Transverse colon (tissue), 4 donors: ENCODE measurements around the gene STON2. TPM values are rescaled to one million over a fixed set of nuclear protein-coding genes. Genes with fewer than 3 reads are reported as not detected.

Source experiments
- DNase-seq: peaks from one replicate; pipeline ENCODE4 v3.0.0-alpha.2; 2019
- H3K27ac ChIP-seq, 4 donors: fragments of 200-600 bp; sonication (generic); 2 replicates each; pipeline ENCODE4 v1.5.1; 2016 to 2018; ENCODE audit warnings: inconsistent platforms in 4 of 4
- H3K27me3 ChIP-seq: fragments of 200-600 bp; sonication (generic); 2 replicates; pipeline ENCODE4 v1.5.1; 2017; ENCODE audit warnings: inconsistent platforms
- H3K36me3 ChIP-seq, 4 donors: fragments of 200-600 bp; sonication (generic); 2 replicates each; pipeline ENCODE4 v1.5.1; 2017 to 2019; ENCODE audit warnings: inconsistent platforms in 4 of 4
- H3K4me1 ChIP-seq, 4 donors: fragments of 200-600 bp; sonication (generic); 2 replicates each; pipeline ENCODE4 v1.5.1; 2017 to 2020; ENCODE audit warnings: inconsistent platforms in 4 of 4
- H3K4me3 ChIP-seq, 4 donors: fragments of 200-600 bp; sonication (generic); 1 replicate in 1 of 4; 2 replicates in 3 of 4; pipeline versions ENCODE4 v1.5.1 to v1.6.1; 2017 to 2019; ENCODE audit warnings: inconsistent platforms in 4 of 4
- H3K9me3 ChIP-seq, 2 donors: fragments of 200-600 bp; sonication (generic); 2 replicates each; pipeline ENCODE4 v1.5.1; 2017 to 2019; ENCODE audit warnings: inconsistent platforms in 2 of 2
- EP300 ChIP-seq: sonication (generic); formaldehyde crosslinking; IDR thresholded peaks from one replicate; pipeline ENCODE4 v1.6.1; 2017; ENCODE audit warnings: antibody characterized with exemption, low read depth
- POLR2A ChIP-seq: fragments of 450-650 bp; IDR thresholded peaks from one replicate; pipeline ENCODE4 v1.6.1; 2016; ENCODE audit warnings: antibody characterized with exemption, mild to moderate bottlenecking, moderate library complexity
- POLR2AphosphoS5 ChIP-seq, 3 donors: sonication (generic); formaldehyde crosslinking; IDR thresholded peaks; one replicate each; pipeline ENCODE4 v1.6.1; 2016; ENCODE audit warnings: antibody characterized with exemption in 3 of 3
- WGBS, 2 donors: methylation state at CpG; one replicate each; pipeline ENCODE4 v1.1.5; 2018; ENCODE audit warnings: low coverage in 1 of 2; 5-methylcytosine and 5-hydroxymethylcytosine counted together
- in situ Hi-C, 4 donors: fragments of 200-750 bp; cut with MboI; loops; one replicate each; pipeline versions ENCODE4 v1.15.0 to v1.15.1; 2017; ENCODE audit warnings: low sequenced_read_pairs in 3 of 4, low pct_ligation_motif_present in 1 of 4, low pct_unique_long_range_greater_than_20kb in 1 of 4
- intact Hi-C: fragments of 100-400 bp; cut with DNase I; formaldehyde crosslinking; loops from one replicate; pipeline ENCODE4 v1.15.1; 2023; ENCODE audit warnings: low total_unique reads
- total RNA-seq, 4 donors: library from RNA; depleted of rRNA; stranded (reverse); fragments of >200 nt; gene quantifications; one replicate each; pipeline ENCODE4 v1.1.0, GENCODE V29; 2016
- TF ChIP-seq, protein P1 (sequence below), 5 experiments: fragments of 200-600 bp in 3 of 5; fragments of 450-650 bp in 2 of 5; sonication (generic) in 3 of 5; IDR thresholded peaks; 1 replicate in 2 of 5; 2 replicates in 3 of 5; pipeline ENCODE4 v1.5.1; 2016 to 2017; ENCODE audit warnings: antibody characterized with exemption in 5 of 5, inconsistent platforms in 3 of 5, mild to moderate bottlenecking in 2 of 5, moderate library complexity in 1 of 5

The STON2 gene
- total RNA-seq, 4 donors from 2014 or later, result 10.8 to 39.4 (median 17.5) TPM

DNA sequence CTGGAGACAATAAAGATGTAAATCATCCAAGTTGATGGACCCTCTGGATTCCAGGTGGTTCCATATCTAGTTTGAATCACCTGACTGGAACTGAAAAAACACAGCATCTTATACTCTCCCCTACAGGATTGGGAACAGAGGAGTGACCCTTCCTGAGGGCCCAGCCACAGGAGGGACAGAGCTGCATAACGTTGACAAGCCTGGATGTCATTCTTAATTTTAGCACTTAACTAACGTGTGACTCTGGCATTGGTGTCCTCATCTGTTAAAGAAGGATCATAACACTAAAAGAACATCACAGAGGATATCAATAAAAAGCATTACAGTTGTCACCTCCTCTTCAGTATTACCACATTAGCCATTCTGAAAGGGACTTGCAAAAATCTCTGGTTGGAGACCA is 47.7 kb downstream of the STON2 start:
- no peak for DNase-seq
- Histone ChIP-seq H3K4me3 (no peak overlapping the region), H3K27me3 (no peaks in the 10 kb centered on the region), H3K9me3 (peaks cover 6 to 10% of the 10 kb centered on the region in 2 donors), H3K36me3 (no peaks in the 10 kb centered on the region), H3K27ac (no peak overlapping the region), H3K4me1 (no peaks in the 10 kb centered on the region)
- in situ Hi-C loops, result no loop called here
- intact Hi-C loops, result no loop called here
- TF ChIP-seq EP300 (no peak), POLR2A (no peak), POLR2AphosphoS5 (IDR thresholded peaks at IDR 0.05) (no peak)
- TF ChIP-seq, protein P1, sequence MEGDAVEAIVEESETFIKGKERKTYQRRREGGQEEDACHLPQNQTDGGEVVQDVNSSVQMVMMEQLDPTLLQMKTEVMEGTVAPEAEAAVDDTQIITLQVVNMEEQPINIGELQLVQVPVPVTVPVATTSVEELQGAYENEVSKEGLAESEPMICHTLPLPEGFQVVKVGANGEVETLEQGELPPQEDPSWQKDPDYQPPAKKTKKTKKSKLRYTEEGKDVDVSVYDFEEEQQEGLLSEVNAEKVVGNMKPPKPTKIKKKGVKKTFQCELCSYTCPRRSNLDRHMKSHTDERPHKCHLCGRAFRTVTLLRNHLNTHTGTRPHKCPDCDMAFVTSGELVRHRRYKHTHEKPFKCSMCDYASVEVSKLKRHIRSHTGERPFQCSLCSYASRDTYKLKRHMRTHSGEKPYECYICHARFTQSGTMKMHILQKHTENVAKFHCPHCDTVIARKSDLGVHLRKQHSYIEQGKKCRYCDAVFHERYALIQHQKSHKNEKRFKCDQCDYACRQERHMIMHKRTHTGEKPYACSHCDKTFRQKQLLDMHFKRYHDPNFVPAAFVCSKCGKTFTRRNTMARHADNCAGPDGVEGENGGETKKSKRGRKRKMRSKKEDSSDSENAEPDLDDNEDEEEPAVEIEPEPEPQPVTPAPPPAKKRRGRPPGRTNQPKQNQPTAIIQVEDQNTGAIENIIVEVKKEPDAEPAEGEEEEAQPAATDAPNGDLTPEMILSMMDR (IDR thresholded peaks at IDR 0.05), result no peak
- WGBS, 2 donors, result 65 to 83% methylated on average over 1 to 2 of the region's 2 CpGs

DNA sequence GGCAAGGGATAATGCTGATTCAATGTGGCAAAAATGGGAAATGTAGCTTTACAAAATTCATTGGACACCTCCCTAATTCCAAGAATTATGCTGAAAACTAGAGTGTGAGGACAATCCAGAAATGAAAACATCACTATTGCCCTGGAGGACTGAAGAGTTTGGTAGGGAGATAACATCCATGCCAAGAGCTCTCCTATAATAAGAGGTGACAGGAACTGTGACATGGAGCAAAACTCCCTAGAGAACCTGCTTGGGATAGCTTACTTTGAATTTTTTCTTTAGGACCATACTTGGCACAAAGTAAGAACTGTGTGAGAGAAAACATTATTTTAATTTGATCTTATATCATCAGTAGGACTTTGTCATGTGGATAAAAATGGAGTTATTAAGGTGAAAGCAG is 48.9 kb downstream of the STON2 start:
- no peaks in the 10 kb centered on the region for H3K36me3 ChIP-seq
- in situ Hi-C loops, result no loop called here
- H3K27me3 ChIP-seq, result no peaks in the 10 kb centered on the region
- no peak for TF ChIP-seq POLR2AphosphoS5 (IDR thresholded peaks at IDR 0.05)
- TF ChIP-seq EP300, result no peak
- TF ChIP-seq, protein P1 (IDR thresholded peaks at IDR 0.05), result no peak
- no peak for TF ChIP-seq POLR2A
- H3K4me3 ChIP-seq, result no peak overlapping the region
- intact Hi-C loops, result no loop called here
- no peak overlapping the region for H3K27ac ChIP-seq
- H3K9me3 ChIP-seq, result peaks cover 6 to 10% of the 10 kb centered on the region in 2 donors
- H3K4me1 ChIP-seq, result no peaks in the 10 kb centered on the region
- DNase-seq, result no peak

DNA sequence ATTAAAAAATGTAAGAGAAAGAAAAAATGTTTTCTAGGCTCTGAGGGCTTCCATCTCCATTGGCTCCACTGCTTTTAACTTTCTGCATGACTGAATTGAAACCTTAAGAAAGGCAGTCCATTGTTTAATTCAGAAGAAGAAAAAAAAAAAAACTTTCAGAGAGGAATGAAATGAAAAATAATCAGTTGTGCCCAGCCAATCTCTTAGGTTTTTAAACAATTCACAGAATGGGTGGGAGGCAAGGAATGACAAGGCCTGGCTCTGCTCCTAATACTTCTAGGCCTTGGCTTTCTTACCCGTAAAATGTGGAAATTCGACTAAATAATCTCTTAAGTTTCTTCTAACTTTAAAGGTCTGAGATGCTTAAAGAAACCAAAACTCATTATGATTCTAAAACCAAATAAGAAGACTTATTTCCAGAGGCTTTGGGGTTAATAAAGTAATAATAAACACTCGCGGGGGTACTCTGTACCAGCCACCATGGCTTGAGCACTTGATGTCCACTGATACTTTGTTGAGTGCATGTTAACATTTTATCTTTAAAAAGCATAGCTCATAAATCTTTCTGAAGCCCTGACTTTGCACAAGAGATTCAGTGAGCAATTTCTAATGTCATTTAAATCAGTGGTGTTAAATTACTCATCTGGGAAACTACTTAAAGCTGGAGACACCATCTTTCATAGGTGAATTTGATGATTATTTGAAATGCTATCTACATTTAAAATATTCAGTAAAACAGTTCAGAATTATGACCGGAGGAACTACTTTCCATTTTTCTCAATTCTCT is 49.6 kb downstream of the STON2 start:
- intact Hi-C loops, result no loop called here
- Histone ChIP-seq H3K4me3 (no peak overlapping the region), H3K4me1 (no peaks in the 10 kb centered on the region), H3K36me3 (no peaks in the 10 kb centered on the region), H3K27me3 (no peaks in the 10 kb centered on the region), H3K27ac (no peak overlapping the region), H3K9me3 (peaks cover 6 to 10% of the 10 kb centered on the region in 2 donors)
- in situ Hi-C loops, result no loop called here
- no peak for DNase-seq
- TF ChIP-seq EP300, result no peak
- TF ChIP-seq, protein P1 (IDR thresholded peaks at IDR 0.05), result no peak
- TF ChIP-seq POLR2A, result no peak
- no peak for TF ChIP-seq POLR2AphosphoS5 (IDR thresholded peaks at IDR 0.05)
- WGBS, 2 donors, result 81 to 84% methylated on average over 5 of the region's 5 CpGs

DNA sequence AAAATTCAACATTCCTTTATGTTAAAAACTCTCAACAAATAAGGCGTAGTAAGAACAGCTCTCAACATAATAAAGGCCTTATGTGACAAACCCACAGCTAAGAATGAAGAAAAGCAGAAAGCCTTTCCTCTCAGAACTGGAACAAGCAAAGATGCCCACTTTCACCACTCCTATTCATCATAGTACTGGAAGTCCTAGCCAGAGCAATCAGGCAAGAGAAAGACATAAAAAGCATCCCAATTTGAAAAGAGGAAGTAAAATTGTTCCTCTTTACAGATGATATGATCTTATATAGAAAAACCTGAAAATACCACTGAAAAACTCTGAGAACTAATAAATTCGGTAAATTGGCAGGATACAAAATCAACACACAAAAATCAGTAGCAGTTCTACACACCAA is 52.1 kb downstream of the STON2 start:
- H3K4me1 ChIP-seq, result no peaks in the 10 kb centered on the region
- intact Hi-C loops, result no loop called here
- no peak overlapping the region for H3K27ac ChIP-seq
- no peaks in the 10 kb centered on the region for H3K27me3 ChIP-seq
- no peak for DNase-seq
- H3K36me3 ChIP-seq, result no peaks in the 10 kb centered on the region
- in situ Hi-C loops, result no loop called here
- no peak overlapping the region for H3K4me3 ChIP-seq
- H3K9me3 ChIP-seq, result no peaks in the 10 kb centered on the region
- TF ChIP-seq POLR2A (no peak), POLR2AphosphoS5 (IDR thresholded peaks at IDR 0.05) (no peak)
- TF ChIP-seq, protein P1 (IDR thresholded peaks at IDR 0.05), result no peak
- 62 to 69% methylated on average over 2 of the region's 2 CpGs for WGBS, 2 donors
